Central memory CD8-positive, alpha-beta T cell (primary cell): ENCODE results near the gene PSTPIP2.
A peak's percentile ranks its signal among the peaks of the same experiment; 100 is the strongest.

ENCODE experiments used
- ATAC-seq: fragments of 150-1000 bp; cut with Tn5 transposase; replicated peaks from 2 replicates; pipeline ENCODE4 v1.10.0; 2022; ENCODE audit warnings: mild to moderate bottlenecking, moderate FRiP score, moderate number of reproducible peaks; ENCODE audit not compliant: poor library complexity, severe bottlenecking; ENCODE audit errors: extremely low read depth
- DNase-seq, 2 donors: peaks; one replicate each; pipeline ENCODE4 v3.0.0; 2021; ENCODE audit warnings: low spot score in 2 of 2
- H3K27ac Mint-ChIP-seq: one replicate; pipeline ENCODE4 v1.8.0; 2022; ENCODE audit warnings: low read depth, mild to moderate bottlenecking, moderate library complexity, mixed read lengths
- H3K27me3 Mint-ChIP-seq: one replicate; pipeline ENCODE4 v1.8.0; 2022; ENCODE audit warnings: mixed read lengths
- H3K36me3 Mint-ChIP-seq: one replicate; pipeline ENCODE4 v1.8.0; 2022; ENCODE audit warnings: mild to moderate bottlenecking, moderate library complexity, mixed read lengths; ENCODE audit not compliant: insufficient read depth
- H3K4me1 Mint-ChIP-seq: one replicate; pipeline ENCODE4 v1.8.0; 2022; ENCODE audit warnings: mixed read lengths
- H3K4me3 Mint-ChIP-seq: one replicate; pipeline ENCODE4 v1.8.0; 2022; ENCODE audit warnings: mild to moderate bottlenecking, moderate library complexity, mixed read lengths
- H3K9me3 Mint-ChIP-seq: one replicate; pipeline ENCODE4 v1.8.0; 2022; ENCODE audit warnings: mixed read lengths

The PSTPIP2 gene

GRCh38 chr18:46042571-46043123 lies 29.4 kb downstream of the PSTPIP2 start:
- H3K4me1 Mint-ChIP-seq = peaks cover 20% of the 10 kb centered on the region
- ATAC-seq = no peak

GRCh38 chr18:46040747-46041104 lies 31.3 kb downstream of the PSTPIP2 start:
- Mint-ChIP-seq H3K9me3 (no peaks in the 10 kb centered on the region), H3K27ac (no peak overlapping the region), H3K4me1 (peaks cover 20% of the 10 kb centered on the region), H3K36me3 (peaks cover 5% of the 10 kb centered on the region), H3K27me3 (no peaks in the 10 kb centered on the region), H3K4me3 (no peak overlapping the region)
- DNase-seq (no peak), ATAC-seq (no peak)

More at GRCh38 chr18:46042571-46043123, 29.4 kb downstream of the PSTPIP2 start:
- Mint-ChIP-seq H3K4me3 (no peak overlapping the region), H3K36me3 (peaks cover 5% of the 10 kb centered on the region), H3K9me3 (no peaks in the 10 kb centered on the region), H3K27ac (no peak overlapping the region), H3K27me3 (no peaks in the 10 kb centered on the region)
- DNase-seq = no peak

- ATAC-seq = no peak
- Mint-ChIP-seq H3K36me3 (peaks cover 5% of the 10 kb centered on the region), H3K9me3 (no peaks in the 10 kb centered on the region), H3K27ac (no peak overlapping the region), H3K27me3 (no peaks in the 10 kb centered on the region), H3K4me3 (no peak overlapping the region), H3K4me1 (peaks cover 20% of the 10 kb centered on the region)
- no peak for DNase-seq
Measured at GRCh38 chr18:46040033-46040746, 31.9 kb downstream of the PSTPIP2 start.

GRCh38 chr18:46037512-46038305 lies 34.4 kb downstream of the PSTPIP2 start:
- H3K9me3 Mint-ChIP-seq = no peaks in the 10 kb centered on the region
- peaks cover 5% of the 10 kb centered on the region for H3K36me3 Mint-ChIP-seq
- no peak overlapping the region for H3K27ac Mint-ChIP-seq
- H3K27me3 Mint-ChIP-seq = no peaks in the 10 kb centered on the region
- H3K4me1 Mint-ChIP-seq = peaks cover 17% of the 10 kb centered on the region
- no peak overlapping the region for H3K4me3 Mint-ChIP-seq
- ATAC-seq (no peak), DNase-seq (no peak)

GRCh38 chr18:46035696-46036680 lies 36.1 kb downstream of the PSTPIP2 start:
- peaks cover 8% of the 10 kb centered on the region for H3K4me1 Mint-ChIP-seq
- ATAC-seq (no peak), DNase-seq (no peak)
- peaks cover 5% of the 10 kb centered on the region for H3K36me3 Mint-ChIP-seq
- no peak overlapping the region for H3K4me3 Mint-ChIP-seq
- no peak overlapping the region for H3K27ac Mint-ChIP-seq
- no peaks in the 10 kb centered on the region for H3K27me3 Mint-ChIP-seq
- H3K9me3 Mint-ChIP-seq = no peaks in the 10 kb centered on the region

GRCh38 chr18:46034230-46034629 lies 37.8 kb downstream of the PSTPIP2 start:
- DNase-seq (no peak), ATAC-seq (no peak)
- H3K4me3 Mint-ChIP-seq = no peak overlapping the region
- no peak overlapping the region for H3K27ac Mint-ChIP-seq
- H3K36me3 Mint-ChIP-seq = peaks cover 5% of the 10 kb centered on the region
- no peaks in the 10 kb centered on the region for H3K9me3 Mint-ChIP-seq
- no peaks in the 10 kb centered on the region for H3K4me1 Mint-ChIP-seq
- no peaks in the 10 kb centered on the region for H3K27me3 Mint-ChIP-seq

GRCh38 chr18:46031741-46032140 lies 40.3 kb downstream of the PSTPIP2 start:
- H3K27ac Mint-ChIP-seq = no peak overlapping the region
- DNase-seq = no peak
- H3K4me3 Mint-ChIP-seq = no peak overlapping the region
- ATAC-seq = no peak
- H3K36me3 Mint-ChIP-seq = peaks cover 9% of the 10 kb centered on the region
- no peaks in the 10 kb centered on the region for H3K27me3 Mint-ChIP-seq
- peaks cover 10% of the 10 kb centered on the region for H3K4me1 Mint-ChIP-seq
- H3K9me3 Mint-ChIP-seq = no peaks in the 10 kb centered on the region

- Mint-ChIP-seq H3K4me1 (peaks cover 10% of the 10 kb centered on the region), H3K4me3 (peak overlapping the region; percentile 90), H3K9me3 (no peaks in the 10 kb centered on the region), H3K27ac (peak overlapping the region; percentile 94), H3K36me3 (peaks cover 10% of the 10 kb centered on the region), H3K27me3 (no peaks in the 10 kb centered on the region)
- DNase-seq (no peak), ATAC-seq (no peak)
Measured at GRCh38 chr18:46028536-46028891, 43.5 kb downstream of the PSTPIP2 start.

GRCh38 chr18:46019936-46020335 lies 52.1 kb downstream of the PSTPIP2 start:
- DNase-seq = no peak
- H3K4me1 Mint-ChIP-seq = no peaks in the 10 kb centered on the region
- ATAC-seq = no peak
- no peaks in the 10 kb centered on the region for H3K27me3 Mint-ChIP-seq
- no peak overlapping the region for H3K27ac Mint-ChIP-seq
- H3K36me3 Mint-ChIP-seq = peaks cover 2% of the 10 kb centered on the region
- H3K9me3 Mint-ChIP-seq = no peaks in the 10 kb centered on the region
- no peak overlapping the region for H3K4me3 Mint-ChIP-seq

- no peaks in the 10 kb centered on the region for H3K4me1 Mint-ChIP-seq
- H3K27ac Mint-ChIP-seq = no peak overlapping the region
- peaks cover 5% of the 10 kb centered on the region for H3K36me3 Mint-ChIP-seq
- no peak overlapping the region for H3K4me3 Mint-ChIP-seq
- H3K27me3 Mint-ChIP-seq = no peaks in the 10 kb centered on the region
- DNase-seq (no peak), ATAC-seq (no peak)
- H3K9me3 Mint-ChIP-seq = no peaks in the 10 kb centered on the region
Measured at GRCh38 chr18:46013484-46014189, 58.4 kb downstream of the PSTPIP2 start.

- H3K9me3 Mint-ChIP-seq = no peaks in the 10 kb centered on the region
- no peak for ATAC-seq
- peaks cover 9% of the 10 kb centered on the region for H3K36me3 Mint-ChIP-seq
- H3K27ac Mint-ChIP-seq = no peak overlapping the region
- no peaks in the 10 kb centered on the region for H3K27me3 Mint-ChIP-seq
- DNase-seq = no peak
- no peaks in the 10 kb centered on the region for H3K4me1 Mint-ChIP-seq
- H3K4me3 Mint-ChIP-seq = no peak overlapping the region
Measured at GRCh38 chr18:46010676-46011075, 61.4 kb downstream of the PSTPIP2 start.

- H3K36me3 Mint-ChIP-seq = peaks cover 9% of the 10 kb centered on the region
- H3K9me3 Mint-ChIP-seq = no peaks in the 10 kb centered on the region
- no peak for ATAC-seq
Measured at GRCh38 chr18:46010050-46010449, 62.0 kb downstream of the PSTPIP2 start.

More at GRCh38 chr18:46010050-46010449, 62.0 kb downstream of the PSTPIP2 start:
- DNase-seq = no peak
- H3K27me3 Mint-ChIP-seq = no peaks in the 10 kb centered on the region
- H3K4me1 Mint-ChIP-seq = no peaks in the 10 kb centered on the region
- no peak overlapping the region for H3K4me3 Mint-ChIP-seq
- H3K27ac Mint-ChIP-seq = no peak overlapping the region
